GM12892 (cell line): ENCODE data around the gene CRTC2.

Source experiments
- POLR2A ChIP-seq: IDR thresholded peaks from 2 replicates; pipeline ENCODE4 v1.6.1; 2011; ENCODE audit warnings: low read depth, low read length, control low read depth
- POLR2AphosphoS5 ChIP-seq: IDR thresholded peaks from 2 replicates; pipeline ENCODE4 v1.6.1; 2011; ENCODE audit warnings: low read depth, low read length, control low read depth
- TAF1 ChIP-seq: IDR thresholded peaks from 2 replicates; pipeline ENCODE4 v1.6.1; 2011; ENCODE audit warnings: low read depth, mild to moderate bottlenecking, control low read depth, low read length, borderline replicate concordance

DNA sequence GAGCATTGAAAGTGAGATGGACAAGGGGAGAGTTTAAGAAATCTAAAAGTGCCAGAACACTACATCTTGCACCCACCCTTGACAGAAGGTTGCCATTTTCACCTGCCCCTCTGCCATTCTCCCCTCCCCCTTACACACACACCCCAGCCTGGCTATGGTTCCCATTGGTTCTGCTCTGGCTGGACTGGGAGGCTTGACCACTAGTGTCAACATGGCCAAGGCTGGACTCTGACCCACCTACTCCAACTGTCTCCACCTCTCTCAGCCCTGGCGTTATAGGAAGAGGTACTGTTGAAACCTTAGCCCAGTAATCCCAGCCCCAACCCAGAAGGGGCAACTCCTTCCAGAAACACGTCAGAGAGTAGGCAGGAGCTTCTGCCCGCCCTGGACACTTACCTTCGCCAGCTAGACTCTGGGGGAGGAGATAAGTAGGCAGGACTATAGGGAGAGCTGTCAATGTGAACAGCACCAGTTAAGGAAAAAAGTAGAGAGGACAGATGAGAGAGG lies 4.5 kb downstream of the CRTC2 start:
- TF ChIP-seq POLR2A (no peak), POLR2AphosphoS5 (no peak), TAF1 (no peak)
